ENCODE data around the gene HARBI1. TPM values are rescaled to one million over a fixed set of nuclear protein-coding genes. Genes with fewer than 3 reads are reported as not detected.

The HARBI1 gene
- total and polyA plus RNA-seq, 9 of the 15 experiments (the other 6 are each of a cell fraction or from before 2014, with no cell fraction given): 3.5 to 8.4 (median 5.5) TPM

GRCh38 chr11:46630237-46630636 is 13.2 kb upstream of the HARBI1 start:
- BruUV-seq (replicated peaks): TSS peak; percentile 12
- intact Hi-C loops (cut with micrococcal nuclease): no loop called here
- WGBS (ENCODE audit: insufficient coverage, low coverage, missing lambda C conversion rate): 90% methylated on average over 1 of the region's 1 CpG
- Histone ChIP-seq H3K79me2 (ENCODE audit: control insufficient read depth, insufficient read depth, low read length) (no peaks in the 10 kb centered on the region), H3K4me3 (no peak overlapping the region), H3K4me2 (ENCODE audit: insufficient read depth, low read length) (no peak overlapping the region), H3K9me3 (replicated peaks; ENCODE audit: control insufficient read depth, insufficient read depth, low read depth, low read length) (no peaks in the 10 kb centered on the region), H3K27me3 (ENCODE audit: control insufficient read depth in 2 of 2, insufficient read depth in 2 of 2, low read length in 2 of 2) (no peaks in the 10 kb centered on the region), H3K9ac (ENCODE audit: insufficient read depth in 1 of 2, low read depth in 2 of 2, low read length in 2 of 2) (no peak overlapping the region), H2AFZ (ENCODE audit: low read depth, low read length) (no peak overlapping the region), H3K27ac (ENCODE audit: extremely low read depth, low read depth, low read length) (no peak overlapping the region), H3K36me3 (ENCODE audit: control insufficient read depth, insufficient read depth, low read length) (peaks cover 35% of the 10 kb centered on the region), H3K4me1 (replicated peaks in 1 of 2; ENCODE audit: control insufficient read depth in 2 of 2, insufficient read depth in 2 of 2, low read length in 2 of 2) (no peaks in the 10 kb centered on the region), H3K9me1 (ENCODE audit: control insufficient read depth, insufficient read depth, low read length) (no peaks in the 10 kb centered on the region), H4K20me1 (replicated peaks; ENCODE audit: control insufficient read depth, insufficient read depth, low read length) (no peaks in the 10 kb centered on the region)
- DNase-seq (ENCODE audit: extremely low read depth in 1 of 4, low spot score in 3 of 4) (no peak), FAIRE-seq (no peak), ATAC-seq (no peak)
- POLR2A ChIA-PET: interaction anchor here (0.9 to 1.2 kb wide), 5 partner anchors 9 to 33 kb away, joined by 3 to 10 read pairs (median 3); partner anchors contain the start of gene ATG13
- TF ChIP-seq CREB3L1 (IDR thresholded peaks at IDR 0.05; ENCODE audit: borderline replicate concordance, low read depth) (peak; percentile 34; the same call in 1 of the 2 replicates), ZKSCAN8 (CRISPR knock-in tag; IDR thresholded peaks at IDR 0.05) (no peak)
- CTCF ChIA-PET (ENCODE audit: low intra/inter-chr PET ratio): no interaction called here
- in situ Hi-C loops (cut with MboI): no loop called here

GRCh38 chr11:46628961-46629360 is 11.9 kb upstream of the HARBI1 start:
- intact Hi-C loops (cut with micrococcal nuclease): no loop called here
- FAIRE-seq (no peak), DNase-seq (ENCODE audit: extremely low read depth in 1 of 4, low spot score in 3 of 4) (no peak), ATAC-seq (peak; percentile 32; the same call in 1 of the 3 replicates)
- Histone ChIP-seq H3K27me3 (ENCODE audit: control insufficient read depth in 2 of 2, insufficient read depth in 2 of 2, low read length in 2 of 2) (no peaks in the 10 kb centered on the region), H3K4me1 (replicated peaks in 1 of 2; ENCODE audit: control insufficient read depth in 2 of 2, insufficient read depth in 2 of 2, low read length in 2 of 2) (no peaks in the 10 kb centered on the region), H3K4me2 (ENCODE audit: insufficient read depth, low read length) (no peak overlapping the region), H3K27ac (ENCODE audit: extremely low read depth, low read depth, low read length) (no peak overlapping the region), H2AFZ (ENCODE audit: low read depth, low read length) (no peak overlapping the region), H3K9ac (ENCODE audit: insufficient read depth in 1 of 2, low read depth in 2 of 2, low read length in 2 of 2) (no peak overlapping the region), H3K79me2 (ENCODE audit: control insufficient read depth, insufficient read depth, low read length) (no peaks in the 10 kb centered on the region), H3K4me3 (no peak overlapping the region), H3K9me1 (ENCODE audit: control insufficient read depth, insufficient read depth, low read length) (no peaks in the 10 kb centered on the region), H3K9me3 (replicated peaks; ENCODE audit: control insufficient read depth, insufficient read depth, low read depth, low read length) (no peaks in the 10 kb centered on the region), H3K36me3 (ENCODE audit: control insufficient read depth, insufficient read depth, low read length) (peaks cover 45% of the 10 kb centered on the region), H4K20me1 (replicated peaks; ENCODE audit: control insufficient read depth, insufficient read depth, low read length) (no peaks in the 10 kb centered on the region)
- in situ Hi-C loops (cut with MboI): no loop called here
- POLR2A ChIA-PET: interaction anchor here (2.0 kb wide), 1 partner anchor 11 kb away, joined by 8 read pairs; no protein-coding TSS in a partner anchor
- WGBS (ENCODE audit: insufficient coverage, low coverage, missing lambda C conversion rate): 50% methylated on average over 2 of the region's 6 CpGs
- CTCF ChIA-PET (ENCODE audit: low intra/inter-chr PET ratio): no interaction called here
- no TSS peak for BruUV-seq (replicated peaks)
- no peak for TF ChIP-seq RBM17 (IDR thresholded peaks at IDR 0.05; ENCODE audit: borderline replicate concordance, low read depth, low read length)
- TF ChIP-seq ZBTB12 (CRISPR knock-in tag; IDR thresholded peaks at IDR 0.05): no peak

All from K562 (cell line).